K562 treated with DMSO at 1 percent for 12 hours (cell line): Measurements from ENCODE around the gene BIN1. TPM values are rescaled to one million over a fixed set of nuclear protein-coding genes. Genes with fewer than 3 reads are reported as not detected.

Experiments
- total RNA-seq: library from RNA; unstranded; fragments of 300-600 nt; gene quantifications from 2 replicates; pipeline ENCODE4 v1.2.3, GENCODE V29; 2022; ENCODE audit not compliant: insufficient read depth

The BIN1 gene, protein sequence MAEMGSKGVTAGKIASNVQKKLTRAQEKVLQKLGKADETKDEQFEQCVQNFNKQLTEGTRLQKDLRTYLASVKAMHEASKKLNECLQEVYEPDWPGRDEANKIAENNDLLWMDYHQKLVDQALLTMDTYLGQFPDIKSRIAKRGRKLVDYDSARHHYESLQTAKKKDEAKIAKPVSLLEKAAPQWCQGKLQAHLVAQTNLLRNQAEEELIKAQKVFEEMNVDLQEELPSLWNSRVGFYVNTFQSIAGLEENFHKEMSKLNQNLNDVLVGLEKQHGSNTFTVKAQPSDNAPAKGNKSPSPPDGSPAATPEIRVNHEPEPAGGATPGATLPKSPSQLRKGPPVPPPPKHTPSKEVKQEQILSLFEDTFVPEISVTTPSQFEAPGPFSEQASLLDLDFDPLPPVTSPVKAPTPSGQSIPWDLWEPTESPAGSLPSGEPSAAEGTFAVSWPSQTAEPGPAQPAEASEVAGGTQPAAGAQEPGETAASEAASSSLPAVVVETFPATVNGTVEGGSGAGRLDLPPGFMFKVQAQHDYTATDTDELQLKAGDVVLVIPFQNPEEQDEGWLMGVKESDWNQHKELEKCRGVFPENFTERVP
- total RNA-seq: 2.0 and 2.6 TPM in 2 replicates

GRCh38 chr2:127106991-127107621 is at the start of gene BIN1:
BIN1 (minus strand) TSS chr2:127107154; CDS start chr2:127106943, 211 bp downstream.

Other genes with a start within 250 kb of the BIN1 start
- not detected in 2 replicates for gene TEX51, start 208.3 kb downstream of the BIN1 start, total RNA-seq
- not detected in 2 replicates for gene CYP27C1, start 113.1 kb upstream of the BIN1 start, total RNA-seq
- gene ERCC3, start 187.0 kb upstream of the BIN1 start, total RNA-seq: 24.4 and 46.6 TPM in 2 replicates